ENCODE results near the gene NRGN. TPM values are rescaled to one million over a fixed set of nuclear protein-coding genes. Genes with fewer than 3 reads are reported as not detected.

Gene NRGN
- total and polyA plus RNA-seq, 2 experiments from 2014 or later = 1.2 TPM; not detected in 1

DNA sequence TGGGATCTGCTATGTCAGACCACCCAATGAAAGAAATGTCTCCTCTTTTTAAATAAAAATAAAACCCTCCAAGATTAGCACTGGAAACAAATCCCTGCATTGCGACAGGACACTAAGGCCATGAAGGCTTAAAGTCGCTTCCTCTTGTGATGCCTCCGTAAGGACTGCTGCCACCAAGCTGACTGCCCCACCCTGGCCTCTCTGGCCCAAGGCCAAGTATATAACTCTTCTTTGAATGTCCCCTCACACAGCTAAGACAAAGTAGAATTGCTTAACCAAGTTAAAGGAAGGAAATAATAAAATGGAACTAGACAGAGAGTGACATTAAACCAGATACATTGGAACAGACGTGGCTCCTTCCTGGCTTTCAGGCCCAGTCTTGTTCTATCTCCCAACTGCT, 7.5 kb upstream of the NRGN start:
- no peaks in the 10 kb centered on the region for H3K9me3 ChIP-seq (ENCODE audit: low read depth)
- DNase-seq (ENCODE audit: low spot score) = no peak
- no peaks in the 10 kb centered on the region for H3K4me1 ChIP-seq (ENCODE audit: insufficient read depth)
- TF ChIP-seq, protein P1, sequence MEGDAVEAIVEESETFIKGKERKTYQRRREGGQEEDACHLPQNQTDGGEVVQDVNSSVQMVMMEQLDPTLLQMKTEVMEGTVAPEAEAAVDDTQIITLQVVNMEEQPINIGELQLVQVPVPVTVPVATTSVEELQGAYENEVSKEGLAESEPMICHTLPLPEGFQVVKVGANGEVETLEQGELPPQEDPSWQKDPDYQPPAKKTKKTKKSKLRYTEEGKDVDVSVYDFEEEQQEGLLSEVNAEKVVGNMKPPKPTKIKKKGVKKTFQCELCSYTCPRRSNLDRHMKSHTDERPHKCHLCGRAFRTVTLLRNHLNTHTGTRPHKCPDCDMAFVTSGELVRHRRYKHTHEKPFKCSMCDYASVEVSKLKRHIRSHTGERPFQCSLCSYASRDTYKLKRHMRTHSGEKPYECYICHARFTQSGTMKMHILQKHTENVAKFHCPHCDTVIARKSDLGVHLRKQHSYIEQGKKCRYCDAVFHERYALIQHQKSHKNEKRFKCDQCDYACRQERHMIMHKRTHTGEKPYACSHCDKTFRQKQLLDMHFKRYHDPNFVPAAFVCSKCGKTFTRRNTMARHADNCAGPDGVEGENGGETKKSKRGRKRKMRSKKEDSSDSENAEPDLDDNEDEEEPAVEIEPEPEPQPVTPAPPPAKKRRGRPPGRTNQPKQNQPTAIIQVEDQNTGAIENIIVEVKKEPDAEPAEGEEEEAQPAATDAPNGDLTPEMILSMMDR (IDR thresholded peaks at IDR 0.05; ENCODE audit: poor library complexity) = no peak
- no peak for TF ChIP-seq EZH2phosphoT487 (IDR thresholded peaks at IDR 0.05; ENCODE audit: low read depth, severe bottlenecking, unreplicated experiment)
- no peak for TF ChIP-seq EZH2 (IDR thresholded peaks at IDR 0.05; ENCODE audit: borderline replicate concordance)
- no peak overlapping the region for H3K4me2 ChIP-seq
- no peaks in the 10 kb centered on the region for H3K36me3 ChIP-seq (replicated peaks; ENCODE audit: insufficient read depth, low read depth)
- H4K20me1 ChIP-seq (ENCODE audit: insufficient read depth, poor library complexity, severe bottlenecking) = no peaks in the 10 kb centered on the region
- H3K9me2 ChIP-seq (replicated peaks; ENCODE audit: insufficient read depth) = no peaks in the 10 kb centered on the region
- H2AFZ ChIP-seq = no peak overlapping the region
- peaks cover 21% of the 10 kb centered on the region for H3K27me3 ChIP-seq
- no peak overlapping the region for H3K4me3 ChIP-seq
- H3K27ac ChIP-seq = no peak overlapping the region
- no peaks in the 10 kb centered on the region for H3K79me2 ChIP-seq
- WGBS (ENCODE audit: low lambda C conversion rate, missing lambda C conversion rate) = 84% methylated on average over 4 of the region's 4 CpGs

DNA sequence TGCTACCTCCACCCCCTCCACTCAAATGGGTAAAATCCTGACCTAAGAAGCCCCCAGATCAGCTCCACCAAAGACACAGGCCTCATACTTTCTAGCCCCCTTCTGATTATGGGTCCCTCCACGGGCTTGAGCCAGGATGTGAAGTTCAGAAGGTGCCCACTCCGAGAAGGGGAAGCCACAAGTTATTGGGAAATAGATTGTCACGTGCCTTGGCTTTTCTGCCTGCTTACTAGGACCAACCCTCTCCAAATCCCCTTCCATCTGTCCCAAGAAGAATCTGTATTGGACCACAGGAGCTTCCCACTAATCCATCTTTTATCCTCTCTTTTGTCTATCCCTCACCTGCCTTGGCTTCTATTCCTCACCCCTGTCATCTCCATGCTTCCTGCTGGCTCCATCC, 3.0 kb upstream of the NRGN start:
- TF ChIP-seq, protein P1 (IDR thresholded peaks at IDR 0.05; ENCODE audit: poor library complexity) = no peak
- no peak for TF ChIP-seq EZH2phosphoT487 (IDR thresholded peaks at IDR 0.05; ENCODE audit: low read depth, severe bottlenecking, unreplicated experiment)
- TF ChIP-seq EZH2 (IDR thresholded peaks at IDR 0.05; ENCODE audit: borderline replicate concordance) = no peak
- Histone ChIP-seq H4K20me1 (ENCODE audit: insufficient read depth, poor library complexity, severe bottlenecking) (no peaks in the 10 kb centered on the region), H3K4me2 (no peak overlapping the region), H3K4me3 (no peak overlapping the region), H3K27ac (no peak overlapping the region), H3K79me2 (no peaks in the 10 kb centered on the region), H3K9me2 (replicated peaks; ENCODE audit: insufficient read depth) (no peaks in the 10 kb centered on the region), H3K4me1 (ENCODE audit: insufficient read depth) (no peaks in the 10 kb centered on the region), H3K9me3 (ENCODE audit: low read depth) (no peaks in the 10 kb centered on the region), H3K27me3 (peaks cover 50% of the 10 kb centered on the region), H2AFZ (no peak overlapping the region), H3K36me3 (replicated peaks; ENCODE audit: insufficient read depth, low read depth) (no peaks in the 10 kb centered on the region)
- no peak for DNase-seq (ENCODE audit: low spot score)
- 70% methylated on average over 3 of the region's 3 CpGs for WGBS (ENCODE audit: low lambda C conversion rate, missing lambda C conversion rate)

DNA sequence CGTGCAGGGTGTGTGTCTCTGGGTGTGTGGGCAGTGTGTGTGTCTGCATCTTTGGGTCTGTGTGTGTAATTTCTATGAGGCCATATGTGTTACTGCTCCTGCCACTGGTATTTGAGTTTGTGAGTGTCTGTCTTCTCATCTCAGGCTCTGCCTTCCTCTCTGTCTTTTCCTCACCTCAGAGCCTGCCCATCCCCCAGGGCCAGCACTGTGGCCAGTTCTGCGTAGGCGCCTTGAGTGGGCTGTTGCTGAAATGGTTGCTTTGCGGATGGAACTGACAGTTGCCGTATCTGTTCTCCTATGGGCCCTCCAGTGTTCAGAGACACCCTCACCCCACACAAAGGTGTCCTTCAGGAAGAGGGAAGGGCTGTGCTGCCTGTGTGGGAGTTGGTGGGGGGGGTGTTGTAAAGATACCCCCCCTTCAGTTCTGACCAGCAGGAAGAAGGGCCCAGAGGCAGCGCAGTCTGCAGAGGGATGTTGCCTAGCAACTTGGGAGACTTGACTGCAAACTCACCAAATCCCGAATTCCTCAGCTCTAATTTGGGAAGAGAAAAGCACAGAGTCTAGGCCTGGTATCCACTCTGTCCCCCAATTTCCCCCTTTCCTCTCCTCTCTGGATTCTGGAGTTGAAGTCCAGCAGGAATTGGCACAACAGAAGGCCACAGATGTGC, 2.0 kb upstream of the NRGN start:
- Histone ChIP-seq H3K9me2 (replicated peaks; ENCODE audit: insufficient read depth) (no peaks in the 10 kb centered on the region), H3K4me1 (ENCODE audit: insufficient read depth) (no peaks in the 10 kb centered on the region), H3K27ac (no peak overlapping the region), H3K9me3 (ENCODE audit: low read depth) (no peaks in the 10 kb centered on the region), H3K36me3 (replicated peaks; ENCODE audit: insufficient read depth, low read depth) (no peaks in the 10 kb centered on the region), H3K4me3 (no peak overlapping the region), H4K20me1 (ENCODE audit: insufficient read depth, poor library complexity, severe bottlenecking) (no peaks in the 10 kb centered on the region), H2AFZ (no peak overlapping the region), H3K27me3 (peaks cover 60% of the 10 kb centered on the region), H3K79me2 (no peaks in the 10 kb centered on the region), H3K4me2 (no peak overlapping the region)
- TF ChIP-seq, protein P1 (IDR thresholded peaks at IDR 0.05; ENCODE audit: poor library complexity) = no peak
- TF ChIP-seq EZH2 (IDR thresholded peaks at IDR 0.05; ENCODE audit: borderline replicate concordance) = no peak
- TF ChIP-seq EZH2phosphoT487 (IDR thresholded peaks at IDR 0.05; ENCODE audit: low read depth, severe bottlenecking, unreplicated experiment) = no peak
- DNase-seq (ENCODE audit: low spot score) = no peak
- 82% methylated on average over 7 of the region's 7 CpGs for WGBS (ENCODE audit: low lambda C conversion rate, missing lambda C conversion rate)
